ENCODE data around the gene RPRML.
"Not testable (repeated sequence)": the region's sequence is repeated elsewhere in the genome, so short reads cannot be mapped to it uniquely, and the experiment has no call there.

The RPRML gene

DNA sequence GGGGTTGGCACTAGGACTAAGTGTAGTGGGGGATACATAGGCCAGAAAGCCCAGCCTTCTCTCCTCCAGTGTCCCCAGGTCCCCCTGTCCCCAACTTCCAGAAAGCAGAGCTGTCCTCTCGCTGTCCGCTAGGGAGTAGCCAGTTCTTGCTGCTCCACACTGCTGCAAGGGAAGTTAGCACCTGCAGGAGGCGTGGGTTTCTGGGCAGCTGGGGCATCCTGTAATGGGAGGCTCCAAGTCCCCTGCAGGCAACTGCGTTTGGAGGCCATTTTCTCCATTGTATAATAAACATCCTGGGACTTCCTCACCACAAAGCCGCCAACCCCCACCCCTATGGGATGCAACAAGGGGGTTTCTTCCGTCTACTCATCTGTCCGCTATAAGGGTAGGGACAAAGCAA, 1.7 kb downstream of the RPRML start:
- peak in 6 of 10 donors; percentile 47 to 92 (median 78) for DNase-seq
- intact Hi-C loops (cut with DNase I) = no loop called here

DNA sequence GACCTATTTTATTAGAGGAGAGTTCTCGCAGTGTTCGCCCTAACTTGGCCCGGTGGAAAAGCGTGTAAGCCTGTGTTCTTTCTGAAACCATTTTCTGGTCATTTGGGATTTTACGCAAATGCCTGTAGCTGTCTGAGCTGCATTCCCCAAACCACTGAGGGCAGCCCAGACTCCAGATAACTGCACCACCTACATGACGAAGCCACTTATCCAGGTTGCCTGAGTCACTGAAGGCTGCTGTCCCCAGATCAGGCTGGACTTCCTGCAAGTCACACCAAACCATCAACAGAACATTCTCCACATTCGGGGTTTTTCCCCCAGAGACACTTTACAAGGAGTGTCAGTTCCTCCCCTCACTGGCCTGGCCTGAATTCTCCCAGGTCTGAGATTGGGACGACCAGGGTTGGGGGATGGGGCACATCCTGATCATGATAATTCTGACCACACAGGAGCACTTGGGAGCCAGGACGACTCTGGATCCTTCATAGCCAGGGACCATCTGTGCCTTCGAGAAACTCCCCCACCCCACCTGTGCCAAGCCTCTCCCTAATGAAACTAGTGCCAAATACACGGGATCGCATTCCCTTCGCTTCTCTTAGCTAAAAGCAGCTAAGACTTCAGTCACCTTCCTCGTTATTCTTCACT, 2.3 kb downstream of the RPRML start:
- intact Hi-C loops (cut with DNase I) = no loop called here
- no peak for DNase-seq

DNA sequence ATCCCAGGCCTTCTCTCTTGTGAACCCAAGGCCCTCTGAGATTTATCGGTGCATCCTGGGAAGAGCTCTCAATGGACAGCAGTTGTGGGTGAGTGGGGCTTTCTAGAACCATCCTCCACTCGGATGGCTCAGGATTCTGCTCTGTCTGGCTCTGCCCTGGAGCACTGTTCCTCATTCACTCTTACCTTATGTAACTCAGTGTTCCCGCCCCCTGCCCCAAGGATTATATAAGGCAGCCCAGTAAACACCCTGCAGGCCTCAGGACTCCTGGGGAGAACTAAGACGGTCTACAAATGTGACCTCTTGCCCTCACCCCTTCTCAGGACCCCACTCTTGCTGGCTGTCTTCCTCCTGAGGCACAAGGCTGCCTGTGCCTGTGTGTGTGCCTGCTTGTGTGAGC, 3.8 kb downstream of the RPRML start:
- intact Hi-C loops (cut with DNase I) = no loop called here
- DNase-seq = peak in 1 of 10 donors; percentile 40

DNA sequence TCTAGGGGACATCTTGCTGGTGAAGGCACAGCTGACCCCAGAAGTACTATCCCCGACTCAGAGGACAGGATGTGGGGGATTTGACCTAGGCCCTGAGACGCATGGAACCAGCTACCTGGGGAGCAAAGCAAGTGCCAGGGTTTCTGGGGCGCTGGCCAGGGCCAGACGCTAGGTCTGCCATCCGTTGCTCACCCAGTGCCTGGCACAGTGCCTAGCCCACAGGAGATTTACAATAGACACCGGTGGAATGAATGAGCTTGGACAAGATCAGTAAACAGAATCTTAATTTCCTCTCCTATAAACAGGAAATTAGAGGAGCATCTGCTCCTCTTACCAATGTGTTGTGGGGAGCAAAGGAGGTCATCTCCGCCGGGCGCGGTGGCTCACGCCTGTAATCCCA, 5.0 kb downstream of the RPRML start:
- DNase-seq = no peak
- intact Hi-C loops (cut with DNase I) = no loop called here

DNA sequence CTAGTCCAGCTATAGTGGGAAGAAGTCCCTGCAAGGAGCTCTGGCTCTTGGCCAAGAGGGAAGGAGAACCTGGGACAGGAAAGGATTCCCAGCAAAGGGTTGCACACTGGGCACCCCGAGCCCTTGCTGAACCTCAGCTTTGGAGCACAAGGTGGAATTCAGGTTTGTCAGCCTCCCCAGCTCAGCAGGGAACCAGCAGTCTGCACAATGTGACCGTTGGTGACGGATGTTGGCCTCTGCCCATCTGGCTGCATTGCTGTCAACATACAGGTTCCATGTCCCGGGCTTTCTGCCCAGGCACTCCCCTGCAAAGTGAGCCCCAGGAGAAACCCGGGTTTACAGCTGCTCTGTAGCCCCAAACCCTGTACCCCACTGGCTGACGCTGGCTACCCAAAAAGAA, 6.7 kb downstream of the RPRML start:
- DNase-seq = peak in 2 of 10 donors; percentile 85 to 88
- intact Hi-C loops (cut with DNase I) = no loop called here

DNA sequence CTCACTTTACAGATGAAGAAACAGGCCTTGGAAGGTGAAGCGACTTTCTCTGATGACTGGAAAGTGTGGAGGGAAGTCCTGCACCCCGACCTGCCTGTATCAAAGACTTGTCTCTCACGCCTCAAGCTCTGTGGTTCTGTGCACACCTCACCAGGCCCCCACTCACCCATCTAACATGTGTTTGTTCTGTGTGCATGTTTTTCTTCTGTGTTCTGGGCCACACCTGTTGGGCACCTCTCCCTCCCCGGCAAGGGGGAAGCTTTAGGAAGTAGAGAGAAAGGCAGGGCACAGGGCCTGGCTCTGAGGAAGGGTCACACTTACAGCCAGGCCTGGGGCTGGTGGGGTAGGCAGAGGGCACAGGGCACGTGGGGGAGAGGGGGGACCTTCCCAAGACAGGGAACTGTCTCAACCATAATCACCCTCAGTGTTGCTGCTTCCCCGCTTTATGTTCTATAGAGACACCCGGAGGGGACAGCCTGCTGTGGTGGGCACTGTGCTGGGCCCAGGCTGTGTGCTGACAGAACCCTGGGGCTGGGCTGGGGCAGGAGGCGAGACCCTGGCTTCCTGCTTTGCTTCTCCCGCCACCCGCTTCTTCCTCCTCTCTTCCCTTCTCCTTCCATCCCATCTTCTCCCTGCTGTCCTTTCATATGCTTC, 7.3 kb downstream of the RPRML start:
- DNase-seq = peak in 1 of 10 donors; percentile 62
- intact Hi-C loops (cut with DNase I) = no loop called here

DNA sequence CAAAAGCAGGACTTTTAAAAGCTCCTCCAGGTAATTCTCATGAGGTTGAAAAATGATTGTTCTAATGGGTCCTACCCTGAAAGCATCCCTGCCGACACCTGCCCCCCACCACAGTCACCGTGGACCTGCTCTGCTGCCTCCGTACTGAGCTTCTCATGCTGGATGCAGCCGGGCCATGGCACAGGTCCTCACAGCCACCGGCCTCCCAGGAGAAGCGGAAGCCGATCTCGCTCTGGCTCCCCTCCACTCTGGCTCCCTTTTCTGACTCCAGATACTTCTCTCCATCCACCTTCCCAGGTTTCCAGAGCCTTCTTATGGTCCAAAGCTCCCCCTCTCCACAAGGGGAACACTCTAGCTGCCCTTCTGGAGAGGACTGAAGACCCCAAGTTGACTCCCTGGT, 10.2 kb downstream of the RPRML start:
- DNase-seq = peak in 1 of 10 donors; percentile 62

DNA sequence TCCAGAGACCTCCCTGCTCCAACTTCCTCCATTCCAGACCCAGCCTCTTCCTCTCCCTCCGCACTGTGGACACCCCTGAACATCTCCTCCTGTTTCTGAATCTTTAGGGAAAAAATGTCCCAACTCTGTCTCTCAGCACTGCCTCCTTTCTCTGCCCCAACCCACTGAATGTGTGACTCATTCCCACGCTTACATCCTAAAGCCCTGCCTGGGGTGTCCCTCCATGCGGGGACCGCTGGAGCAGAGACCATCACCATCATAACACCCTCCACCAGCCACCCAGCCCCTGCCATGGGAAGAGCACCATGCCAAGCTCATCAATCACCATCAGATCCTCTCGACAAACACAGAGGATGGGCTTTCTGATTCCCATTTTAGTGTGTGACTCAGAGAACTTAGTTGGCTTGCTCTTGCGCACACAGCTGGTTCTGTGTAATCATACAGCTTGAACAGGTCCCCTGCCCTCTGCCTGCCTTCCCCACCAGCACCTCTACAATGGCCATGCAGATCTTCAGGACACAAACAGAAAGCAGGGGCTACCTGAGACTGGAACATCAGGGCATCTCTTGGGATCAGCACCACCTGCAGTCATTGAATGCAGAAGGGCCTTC, 10.7 kb downstream of the RPRML start:
- DNase-seq = peak in 1 of 10 donors; percentile 49
- intact Hi-C loops (cut with DNase I) = no loop called here

More for the DNA sequence above, 10.2 kb downstream of the RPRML start:
- intact Hi-C loops (cut with DNase I) = no loop called here

DNA sequence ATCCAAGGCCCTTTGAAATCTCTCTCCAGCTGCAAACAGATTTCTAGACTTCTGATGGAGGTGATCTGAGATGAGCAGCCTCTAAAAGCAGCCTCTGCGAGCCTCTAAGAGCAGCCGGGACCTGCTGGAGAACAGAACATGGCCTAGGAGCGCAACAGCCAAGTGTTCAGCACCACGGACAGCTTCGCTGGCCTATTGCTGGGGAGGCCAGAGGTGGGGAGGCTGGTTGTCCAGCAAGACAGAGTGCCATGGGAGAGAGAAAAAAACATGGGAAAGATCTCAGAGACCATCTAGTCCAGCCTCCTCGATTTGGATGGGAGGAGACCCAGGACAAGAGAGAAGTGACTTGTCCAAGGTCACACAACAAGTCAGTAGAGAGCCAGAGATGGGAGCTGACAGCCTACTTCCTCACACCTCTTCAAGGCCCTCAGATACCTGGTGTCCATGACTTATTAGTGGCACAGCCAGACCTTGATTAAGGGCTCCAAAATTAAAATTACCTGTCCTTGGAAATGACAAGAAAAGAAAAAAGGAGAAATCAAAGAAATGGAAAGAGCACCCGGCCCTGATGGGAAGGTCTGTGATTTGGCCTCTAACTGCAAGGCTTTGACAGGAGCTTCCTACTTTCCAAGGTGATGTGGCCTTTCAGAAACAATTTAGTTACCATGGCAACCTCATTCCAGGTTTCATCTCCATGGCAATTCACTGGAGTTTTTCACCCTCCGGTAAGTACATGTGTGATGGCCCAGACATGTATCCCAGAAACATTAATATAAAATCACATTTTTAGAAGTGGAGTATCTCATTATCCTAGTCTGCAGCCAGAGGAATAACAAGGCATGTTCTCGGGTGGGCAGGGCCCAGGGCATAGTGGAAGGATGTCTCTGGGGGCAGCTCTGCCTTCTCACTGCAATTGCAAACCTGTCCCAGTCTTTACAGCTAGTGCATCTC, 14.5 kb downstream of the RPRML start:
- intact Hi-C loops (cut with DNase I) = no loop called here
- DNase-seq = peak in 2 of 10 donors; percentile 46 to 49

DNA sequence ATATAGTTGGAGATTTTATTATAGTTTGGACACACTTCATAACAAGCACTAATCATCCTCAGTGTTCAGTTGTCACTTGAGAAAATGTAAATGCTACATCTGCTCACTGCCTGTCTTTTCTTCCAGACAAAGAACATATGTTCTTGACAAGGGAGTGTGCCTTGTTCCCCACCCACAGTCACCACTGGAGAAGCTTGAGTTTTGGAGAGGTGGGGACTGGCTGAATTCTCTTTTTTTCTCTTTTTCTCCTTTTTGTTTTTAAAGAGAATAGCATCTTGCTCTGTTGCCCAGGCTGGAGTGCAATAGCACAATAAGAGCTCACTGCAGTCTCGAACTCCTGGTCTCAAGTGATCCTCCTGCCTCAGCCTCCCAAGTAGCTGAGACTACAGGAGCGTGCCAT, 15.5 kb downstream of the RPRML start:
- DNase-seq = peak in 2 of 10 donors; percentile 52 to 68
- intact Hi-C loops (cut with DNase I) = no loop called here

DNA sequence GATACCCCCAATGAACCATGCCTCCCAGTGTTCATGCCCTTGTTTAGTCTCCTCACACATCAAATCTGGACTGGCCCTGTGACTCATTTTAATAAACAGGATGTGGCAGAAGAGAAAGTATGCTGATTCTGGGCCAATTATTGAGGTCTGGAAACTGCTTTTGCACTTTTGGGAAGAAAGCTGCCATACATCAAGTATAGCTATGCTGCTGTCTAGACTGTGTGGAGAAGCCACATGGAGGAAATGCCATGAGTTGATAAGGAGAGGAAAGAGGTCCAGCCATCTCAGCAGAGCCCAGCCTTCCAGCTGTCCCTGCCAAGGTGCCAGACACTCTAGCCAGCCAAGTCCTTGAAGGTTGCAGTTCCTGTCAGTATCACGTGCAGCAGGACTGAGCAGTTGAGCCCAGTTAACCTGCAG, 16.7 kb downstream of the RPRML start:
- DNase-seq = no peak
- intact Hi-C loops (cut with DNase I) = no loop called here

DNA sequence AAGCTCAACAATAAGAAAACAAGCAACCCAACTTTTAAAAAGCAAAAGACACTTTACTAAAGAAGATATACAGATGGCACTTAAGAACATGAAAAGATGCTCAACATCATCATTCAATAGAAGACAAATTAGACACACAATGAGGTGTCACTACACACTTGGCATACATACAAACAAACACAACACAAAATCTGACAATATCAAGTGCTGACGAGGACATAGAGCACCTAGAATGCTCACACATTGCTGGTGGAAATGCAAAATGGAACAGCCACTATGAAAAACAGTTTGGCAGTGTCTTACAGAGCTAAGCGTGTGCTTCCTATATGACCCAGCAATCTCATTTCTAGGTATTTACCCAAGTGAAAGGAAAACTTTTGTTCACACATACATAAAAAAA, 18.9 kb downstream of the RPRML start:
- no peak for DNase-seq
- intact Hi-C loops (cut with DNase I) = no loop called here

DNA sequence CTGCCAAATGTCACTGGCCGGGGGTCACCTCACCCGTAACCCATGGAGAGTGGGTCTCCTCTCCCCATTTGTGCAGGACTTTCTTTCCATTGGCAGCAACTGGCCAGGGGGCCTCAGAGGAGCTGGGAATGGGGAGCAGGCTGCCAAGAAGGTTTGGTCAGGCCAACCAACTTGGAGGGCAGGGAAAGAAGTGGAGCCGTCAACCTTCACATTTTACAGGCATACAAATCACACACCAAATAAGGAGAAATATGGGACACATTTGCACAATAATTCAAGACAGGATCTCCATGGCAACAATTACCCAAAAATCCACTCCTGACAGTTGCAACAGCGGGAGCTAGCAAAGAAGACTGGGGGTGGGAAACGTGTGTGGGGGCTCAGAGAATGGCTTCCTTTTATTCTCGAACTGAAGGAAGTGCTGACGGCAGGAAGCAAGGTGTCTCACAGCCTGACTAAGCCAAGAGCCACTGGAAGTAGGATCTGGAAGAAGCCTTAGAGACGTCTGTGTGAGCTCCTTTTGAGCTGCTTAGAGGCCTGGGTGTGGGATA, 20.9 kb downstream of the RPRML start:
- DNase-seq = peak in 2 of 10 donors; percentile 76 to 77
- intact Hi-C loops (cut with DNase I) = no loop called here

DNA sequence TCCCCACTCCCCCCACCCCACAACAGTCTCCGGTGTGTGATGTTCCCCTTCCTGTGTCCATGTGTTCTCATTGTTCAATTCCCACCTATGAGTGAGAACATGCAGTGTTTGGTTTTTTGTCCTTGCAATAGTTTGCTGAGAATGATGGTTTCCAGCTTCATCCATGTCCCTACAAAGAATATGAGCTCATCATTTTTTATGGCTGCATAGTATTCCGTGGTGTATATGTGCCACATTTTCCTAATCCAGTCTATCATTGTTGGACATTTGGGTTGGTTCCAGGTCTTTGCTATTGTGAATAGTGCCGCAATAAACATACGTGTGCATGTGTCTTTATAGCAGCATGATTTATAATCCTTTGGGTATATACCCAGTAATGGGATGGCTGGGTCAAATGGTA, 25.9 kb downstream of the RPRML start:
- intact Hi-C loops (cut with DNase I); DNase-seq: not testable (repeated sequence)

DNA sequence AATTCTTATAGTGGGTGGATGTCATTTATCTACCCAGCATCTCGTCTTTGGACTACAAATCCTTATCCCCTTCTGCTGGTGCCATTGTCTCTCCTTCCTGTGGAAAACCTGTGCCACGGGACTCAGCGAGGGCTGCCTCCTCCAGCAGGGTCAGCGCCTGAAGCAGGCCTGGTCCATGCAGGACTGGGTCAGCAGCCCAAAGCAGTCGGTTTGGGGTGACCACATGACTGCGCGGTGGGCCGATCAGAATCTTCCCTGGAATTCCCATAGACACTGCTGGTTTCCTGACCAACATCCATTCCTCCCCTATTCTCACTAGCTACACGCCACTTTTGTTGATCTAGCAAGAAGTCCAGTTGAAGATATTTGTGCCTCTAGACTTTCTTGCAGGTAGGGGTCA, 26.9 kb downstream of the RPRML start:
- peak in 2 of 10 donors; percentile 68 to 82 for DNase-seq
- intact Hi-C loops (cut with DNase I) = no loop called here

DNA sequence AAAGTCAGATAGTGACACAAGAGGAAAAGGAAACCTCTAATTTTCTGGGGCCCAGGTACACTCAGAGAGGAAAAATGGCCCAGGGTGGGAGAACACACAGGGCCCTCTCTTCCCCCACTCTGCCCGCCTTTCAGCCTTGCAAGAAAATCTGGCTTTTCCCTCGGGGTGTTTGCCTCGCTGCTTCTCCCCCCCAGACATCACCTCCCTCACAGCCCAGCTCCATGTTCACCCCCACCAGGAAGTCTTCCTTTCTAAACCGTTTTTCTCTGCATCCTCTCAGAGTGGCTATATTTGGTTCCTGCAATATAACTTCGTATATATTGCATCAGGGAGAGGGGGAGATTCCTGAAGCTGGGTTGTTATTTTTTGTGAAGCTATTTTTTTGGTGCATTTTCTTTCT, 27.3 kb downstream of the RPRML start:
- intact Hi-C loops (cut with DNase I) = no loop called here
- peak in 2 of 10 donors; percentile 72 to 77 for DNase-seq

DNA sequence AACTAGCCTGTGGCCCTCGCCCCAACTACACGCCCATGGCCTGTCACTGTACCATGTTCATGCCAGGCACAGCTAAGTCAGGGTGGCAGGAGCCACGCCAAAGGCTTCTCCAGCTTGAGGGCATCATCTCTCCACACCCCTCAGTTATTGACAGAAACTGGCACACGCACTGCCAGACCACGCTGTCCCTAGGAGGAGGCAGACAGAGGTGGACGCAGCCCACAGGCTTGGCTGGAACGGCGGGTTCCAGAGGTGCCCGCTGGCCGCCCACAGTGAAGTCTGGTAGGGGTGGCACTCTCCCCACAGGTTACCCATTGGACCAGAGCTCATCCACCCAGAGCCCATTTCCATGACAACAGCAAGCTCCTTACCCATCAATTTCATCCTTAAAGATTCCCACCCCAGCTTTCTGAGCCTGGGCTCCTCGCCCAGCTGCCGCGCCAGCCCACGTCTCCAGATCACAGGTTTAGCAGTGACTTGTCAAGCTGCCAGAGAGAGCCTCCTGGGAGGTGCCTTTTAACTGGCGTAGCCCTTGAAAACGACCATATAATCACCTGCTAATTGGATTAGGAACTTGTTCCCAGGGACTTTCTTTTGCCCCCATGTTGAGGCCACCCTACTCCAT, 27.9 kb downstream of the RPRML start:
- intact Hi-C loops (cut with DNase I) = no loop called here
- DNase-seq = peak in 8 of 10 donors; percentile 50 to 92 (median 70)

DNA sequence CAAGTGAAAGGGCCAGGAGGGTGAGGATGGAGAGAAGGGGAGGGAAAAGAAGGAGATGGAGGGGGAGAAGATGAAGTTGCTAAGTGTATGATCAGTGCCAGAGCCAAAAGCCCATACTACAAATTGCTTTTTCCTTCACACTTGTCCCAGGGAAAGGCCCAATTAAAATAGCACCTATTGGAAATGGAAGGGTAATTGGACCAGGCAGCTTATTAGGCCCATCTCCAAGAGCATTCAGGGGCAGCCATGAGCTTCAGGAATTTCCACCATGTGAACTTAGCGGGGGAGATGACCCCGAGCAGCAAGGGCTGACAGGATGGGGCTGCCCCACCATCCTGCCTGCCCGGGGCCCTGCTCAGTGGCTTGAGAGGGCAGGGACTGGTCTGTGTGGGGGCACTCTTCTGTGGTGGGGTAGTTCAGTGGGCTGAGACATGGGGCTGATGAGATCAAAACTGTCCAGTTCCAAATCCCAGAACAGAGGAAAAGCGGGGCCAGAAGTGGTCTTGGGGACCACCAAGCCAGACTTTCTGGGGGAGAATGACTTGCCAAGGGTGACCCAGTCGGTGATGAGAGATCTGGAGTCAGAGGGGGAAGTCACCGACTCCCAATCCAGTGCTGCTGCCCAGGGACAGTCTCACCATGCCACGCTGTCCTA, 28.6 kb downstream of the RPRML start:
- peak in 1 of 10 donors; percentile 31 for DNase-seq
- intact Hi-C loops (cut with DNase I) = no loop called here

Data from posterior cingulate gyrus (tissue), 11 donors.